HG03378 (cell line): ENCODE data around the gene MAP3K5.
"Not testable (repeated sequence)": the region's sequence is repeated elsewhere in the genome, so short reads cannot be mapped to it uniquely, and the experiment has no call there.

ENCODE experiments used
- ATAC-seq: cut with Tn5 transposase; IDR thresholded peaks from one replicate; pipeline ENCODE4 v1.9.1; 2021; ENCODE audit warnings: mild to moderate bottlenecking, moderate library complexity; ENCODE audit not compliant: unreplicated experiment

The MAP3K5 gene

DNA sequence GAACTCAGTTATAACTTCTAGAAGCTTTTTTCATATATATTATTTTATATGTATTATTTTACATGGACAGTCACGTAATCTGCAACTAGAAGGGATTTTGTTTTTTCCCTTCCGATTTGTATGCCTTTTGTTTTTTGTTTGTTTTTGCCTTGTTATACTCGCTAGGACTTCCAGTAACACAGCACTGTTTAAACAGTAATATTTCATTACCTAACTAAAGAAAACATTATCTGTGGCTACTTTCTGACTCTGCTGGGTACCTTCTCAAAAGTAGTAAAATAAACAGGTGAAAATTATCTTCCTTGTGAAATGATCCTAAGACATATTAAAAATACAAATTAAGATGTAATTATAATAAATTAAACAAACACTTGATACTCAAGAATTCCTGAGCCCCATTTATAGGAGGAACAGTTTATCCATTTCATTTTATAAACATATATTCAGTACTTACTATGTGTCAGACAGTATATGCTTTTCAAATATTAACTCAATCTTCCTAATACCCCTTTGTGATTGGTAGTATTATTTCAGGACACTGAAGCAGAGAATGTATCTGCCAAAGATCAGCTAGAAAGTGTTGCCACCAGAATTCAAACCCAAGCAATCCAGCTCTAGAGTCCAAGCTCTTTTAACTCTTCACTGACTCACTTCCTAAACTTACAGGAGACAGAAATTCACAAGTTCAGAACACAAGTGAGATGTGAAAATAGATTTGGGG, 65.3 kb downstream of the MAP3K5 start:
- no peak for ATAC-seq

GRCh38 chr6:136725124-136725523, 67.2 kb downstream of the MAP3K5 start:
- ATAC-seq = no peak

GRCh38 chr6:136723780-136724179, 68.5 kb downstream of the MAP3K5 start:
- no peak for ATAC-seq

- ATAC-seq = no peak
Measured at GRCh38 chr6:136721467-136721866, 70.8 kb downstream of the MAP3K5 start.

DNA sequence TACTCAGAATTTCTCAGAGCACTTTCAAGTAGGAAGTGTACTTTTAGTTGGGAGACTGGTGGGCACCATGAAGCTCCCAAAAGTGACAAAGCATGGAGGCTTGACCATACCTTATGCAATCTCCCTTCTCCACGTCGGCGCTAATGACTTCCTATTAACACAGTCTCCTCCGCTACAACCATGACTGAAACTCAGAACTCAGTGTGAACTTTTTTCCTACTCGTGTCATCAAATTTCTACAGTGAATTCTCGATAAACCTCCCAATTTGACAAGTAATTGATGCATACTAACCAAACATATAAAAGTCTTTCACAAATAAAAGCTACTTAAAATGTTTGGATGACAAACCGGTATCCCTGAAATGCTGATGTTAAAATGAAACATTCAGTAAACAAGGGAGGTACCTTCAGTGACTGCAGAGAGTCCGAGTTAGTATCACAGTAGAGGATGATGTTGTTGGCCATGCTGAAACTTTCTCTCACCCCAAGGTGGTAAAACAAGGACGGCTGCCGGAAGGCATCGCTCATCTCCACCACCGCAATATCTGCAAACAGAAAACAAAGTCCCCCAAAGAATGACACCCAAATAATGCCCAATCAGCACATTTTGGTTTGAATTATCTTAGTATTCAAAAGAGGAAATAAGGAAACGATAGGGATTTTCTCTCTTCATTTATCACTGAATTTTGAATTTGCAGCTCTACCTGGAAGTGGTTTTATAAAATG, 72.1 kb downstream of the MAP3K5 start:
- peak; percentile 55 for ATAC-seq

DNA sequence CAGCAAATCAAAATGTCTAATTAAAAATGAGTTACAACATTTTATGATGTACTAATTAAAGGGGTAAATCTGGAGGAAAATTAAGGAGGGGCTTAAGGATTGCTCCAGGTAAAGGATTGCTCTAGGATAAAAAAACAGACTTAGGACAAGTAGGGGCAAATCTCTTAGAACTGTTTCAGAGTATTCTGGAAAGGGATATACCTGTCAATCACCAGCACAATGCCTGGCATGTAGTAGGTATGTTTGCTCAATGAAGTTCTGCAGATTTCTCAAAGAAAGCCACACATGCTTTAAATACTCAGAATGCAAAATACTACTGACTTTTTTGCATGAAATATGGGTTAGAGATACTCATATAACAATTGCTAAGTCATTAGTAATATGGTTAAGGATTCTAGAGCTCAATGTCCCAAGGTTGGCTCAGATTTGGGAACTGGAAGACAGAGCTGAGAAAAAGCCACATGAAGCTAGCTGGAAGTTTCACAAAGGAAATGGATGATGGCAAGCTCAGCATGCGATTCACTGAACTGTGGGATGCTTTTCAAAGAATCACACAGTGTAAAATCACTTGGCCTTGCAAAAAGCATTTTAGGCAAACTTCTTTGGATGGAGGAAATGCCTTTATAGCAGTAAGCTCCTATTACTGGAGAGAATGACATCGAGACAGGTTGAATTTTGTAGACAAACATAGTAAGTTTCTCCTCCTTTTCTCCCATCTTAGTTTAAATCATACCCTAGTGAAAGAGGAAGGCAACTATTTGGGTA, 72.8 kb downstream of the MAP3K5 start:
- ATAC-seq = peak; percentile 48

DNA sequence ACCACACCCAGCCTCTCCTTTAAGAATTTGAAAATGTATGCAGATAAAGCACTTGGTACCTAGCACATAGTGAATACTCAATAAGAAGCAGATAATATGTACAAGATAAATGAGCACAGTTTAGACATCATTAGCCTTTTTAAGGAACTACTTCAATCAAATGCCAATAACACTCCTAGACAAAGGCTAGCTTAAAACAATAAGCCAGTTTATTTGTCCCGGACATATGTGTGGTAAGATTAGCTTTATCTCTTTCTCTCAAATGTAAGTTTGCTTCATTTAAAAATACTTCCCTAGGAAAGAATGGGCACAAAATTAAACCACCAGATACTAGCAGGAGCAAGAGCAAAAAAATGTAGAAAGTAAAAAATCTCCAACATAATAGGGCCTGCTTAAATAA, 73.8 kb downstream of the MAP3K5 start:
- no peak for ATAC-seq

GRCh38 chr6:136717716-136717990, 74.6 kb downstream of the MAP3K5 start:
- ATAC-seq = no peak

DNA sequence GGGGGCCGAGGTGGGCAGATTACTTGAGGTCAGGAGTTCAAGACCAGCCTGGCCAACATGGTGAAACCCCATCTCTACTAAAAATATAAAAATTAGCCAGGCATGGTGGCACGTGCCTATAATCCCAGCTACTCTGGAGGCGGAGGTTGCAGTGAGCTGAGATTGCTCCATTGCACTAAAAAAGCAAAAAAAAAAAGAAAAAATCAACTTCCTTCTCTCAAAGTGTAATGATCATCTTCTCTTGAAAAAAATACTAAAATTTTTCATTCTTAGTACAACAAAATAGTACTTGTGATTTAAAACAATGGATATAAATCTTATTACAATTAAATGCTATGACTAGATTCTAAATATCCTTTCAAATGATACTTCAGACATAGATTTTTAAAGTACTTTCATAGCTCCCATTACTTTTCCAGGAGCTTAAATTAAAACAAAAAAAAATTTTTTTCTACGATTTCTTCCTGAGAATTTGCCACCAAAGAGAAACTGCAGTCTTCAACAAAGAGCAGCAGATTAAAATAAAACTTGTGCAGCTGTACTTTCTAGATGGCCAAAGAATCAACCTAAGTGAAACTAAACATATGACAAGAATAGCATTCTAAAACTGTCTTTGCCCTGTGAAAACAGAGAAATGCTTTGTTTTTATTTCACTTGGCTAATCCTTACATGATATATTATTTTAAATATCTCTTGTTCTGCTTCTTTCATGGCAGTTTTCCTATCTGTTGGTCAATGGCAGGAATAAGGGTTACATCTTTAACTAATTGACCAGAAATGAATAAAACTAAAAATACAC, 75.2 kb downstream of the MAP3K5 start:
- ATAC-seq = no peak

- not testable (repeated sequence) for ATAC-seq
Measured at GRCh38 chr6:136712642-136713041, 79.6 kb downstream of the MAP3K5 start.

DNA sequence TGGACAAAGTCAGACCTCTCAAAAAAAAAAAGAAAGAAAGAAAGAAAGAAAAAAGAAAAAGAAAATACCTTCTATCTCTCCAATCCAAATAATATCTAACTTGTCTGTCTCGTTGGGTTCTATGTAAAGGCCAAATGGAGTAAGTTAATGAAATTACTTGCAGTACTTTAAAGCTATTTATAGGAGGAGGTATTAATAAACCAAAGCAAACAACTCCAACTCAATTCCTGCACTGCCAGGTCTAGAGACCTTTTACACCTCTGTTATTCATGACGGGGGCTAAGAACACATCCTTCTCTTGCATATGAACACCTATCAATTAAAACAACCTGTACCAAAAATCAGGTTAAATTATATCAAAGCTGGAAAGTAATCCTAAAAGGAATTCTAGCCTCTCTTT, 80.6 kb downstream of the MAP3K5 start:
- ATAC-seq = no peak

- ATAC-seq = no peak
Measured at GRCh38 chr6:136710877-136711552, 81.3 kb downstream of the MAP3K5 start.

GRCh38 chr6:136709429-136709828, 82.8 kb downstream of the MAP3K5 start:
- no peak for ATAC-seq

- ATAC-seq = no peak
Measured at GRCh38 chr6:136706430-136706829, 85.8 kb downstream of the MAP3K5 start.

DNA sequence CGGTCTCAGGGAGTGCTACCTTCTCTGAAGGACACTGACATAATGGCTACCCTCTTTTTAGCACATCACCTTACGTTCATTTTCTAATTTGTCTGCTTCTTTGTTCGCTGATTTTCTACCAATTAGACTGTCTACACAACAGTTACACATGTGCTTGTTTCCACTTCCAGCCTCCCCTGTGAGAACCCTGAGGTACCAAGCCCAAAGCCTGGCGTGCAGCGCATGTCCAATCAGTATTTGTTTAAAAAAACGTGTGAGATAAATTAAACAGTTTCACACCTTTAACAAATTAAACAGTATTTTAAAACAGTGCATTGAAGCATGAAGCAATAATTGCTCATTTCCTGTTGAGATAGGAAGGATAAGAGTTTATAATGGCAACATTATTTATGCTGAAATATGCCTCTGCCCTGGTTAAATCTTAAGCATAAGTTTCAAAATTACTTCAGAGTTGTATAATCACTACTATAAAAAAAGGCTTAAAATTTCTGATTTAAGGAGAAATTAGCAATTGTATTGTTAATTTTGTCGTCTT, 88.9 kb downstream of the MAP3K5 start:
- no peak for ATAC-seq

- ATAC-seq = no peak
Measured at GRCh38 chr6:136701045-136701444, 91.2 kb downstream of the MAP3K5 start.

DNA sequence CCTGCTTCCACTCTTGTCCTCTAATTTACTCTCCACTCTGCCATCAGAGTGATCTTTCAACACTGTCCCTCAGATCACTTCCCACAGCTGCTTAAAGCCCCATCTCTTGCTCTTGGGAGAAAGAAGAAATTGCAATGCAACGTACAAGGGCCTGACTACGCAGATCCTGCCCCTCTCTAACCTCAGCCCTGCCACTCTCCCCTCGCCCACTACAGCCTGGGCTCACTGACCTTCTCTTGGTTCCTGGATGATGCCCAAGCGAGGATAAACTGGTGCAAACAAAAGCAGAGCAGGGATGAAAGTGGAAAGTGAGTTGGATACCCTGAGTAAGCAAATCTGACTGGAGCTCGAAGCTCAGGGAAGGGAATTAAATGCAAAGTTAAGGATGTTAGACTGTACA, 92.9 kb downstream of the MAP3K5 start:
- no peak for ATAC-seq

GRCh38 chr6:136696783-136697364, 95.4 kb downstream of the MAP3K5 start:
- no peak for ATAC-seq

- no peak for ATAC-seq
Measured at GRCh38 chr6:136696238-136696637, 96.0 kb downstream of the MAP3K5 start.

DNA sequence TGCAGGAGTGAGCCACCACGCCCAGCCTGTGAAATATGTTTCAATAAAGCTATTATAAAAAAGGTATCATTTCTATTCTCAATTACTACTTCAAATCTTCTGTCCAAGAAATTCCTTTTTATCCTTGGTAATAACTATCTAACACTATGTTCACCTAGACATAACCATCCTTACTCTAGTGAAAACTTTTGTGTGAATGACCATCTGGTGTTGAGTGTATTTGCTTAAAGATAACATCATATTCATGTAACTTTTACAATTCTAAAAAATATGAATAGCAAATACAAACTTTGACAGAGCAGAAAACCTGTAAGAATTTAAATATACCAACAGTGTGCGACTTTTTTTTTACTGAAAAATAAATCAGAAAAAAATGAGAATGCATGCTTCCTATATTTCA, 96.9 kb downstream of the MAP3K5 start:
- ATAC-seq = no peak
